ENCODE results near the gene TIMP1. TPM values are rescaled to one million over a fixed set of nuclear protein-coding genes. Genes with fewer than 3 reads are reported as not detected.

Gene TIMP1
- total and polyA plus RNA-seq, 2 of the 13 experiments (the other 11 are each of a cell fraction or from before 2014, with no cell fraction given), result 12.3 to 45.8 TPM

- H3K79me2 ChIP-seq (ENCODE audit: insufficient read depth, low read length), result no peaks in the 10 kb centered on the region
- no peaks in the 10 kb centered on the region for H3K9me3 ChIP-seq (ENCODE audit: low read length)
- ATAC-seq, result no peak
- DNase-seq (ENCODE audit: low spot score), result no peak
- in situ Hi-C loops (cut with HindIII; ENCODE audit: extremely low pct_ligation_motif_present, low pct_unique_long_range_greater_than_20kb), result no loop called here
- intact Hi-C loops (cut with micrococcal nuclease; ENCODE audit: unreplicated experiment), result no loop called here
- no peak overlapping the region for H3K27ac ChIP-seq (ENCODE audit: extremely low read length, insufficient read depth, low read length)
- H3K36me3 ChIP-seq (replicated peaks in 1 of 2; ENCODE audit: control insufficient read depth in 1 of 2, insufficient read depth in 2 of 2, low read length in 2 of 2), result no peaks in the 10 kb centered on the region
- no peak overlapping the region for H3K9ac ChIP-seq (ENCODE audit: insufficient read depth, low read depth, low read length)
- FAIRE-seq, result no peak
- TF ChIP-seq ZNF276 (CRISPR knock-in tag; IDR thresholded peaks at IDR 0.05; ENCODE audit: low read depth) (no peak), HOXA3 (CRISPR knock-in tag; IDR thresholded peaks at IDR 0.05) (no peak), UBTF (CRISPR knock-in tag; IDR thresholded peaks at IDR 0.05) (no peak), GRHL1 (CRISPR knock-in tag; conservative IDR thresholded peaks at IDR 0.05) (no peak), ZNF234 (CRISPR knock-in tag; conservative IDR thresholded peaks at IDR 0.05) (no peak), WIZ (CRISPR knock-in tag; IDR thresholded peaks at IDR 0.05) (no peak), HOMEZ (CRISPR knock-in tag; IDR thresholded peaks at IDR 0.05; ENCODE audit: low read depth) (no peak), SIX1 (CRISPR knock-in tag; IDR thresholded peaks at IDR 0.05; ENCODE audit: borderline replicate concordance) (no peak)
- ChIA-PET POLR2A (no interaction called here), CTCF (ENCODE audit: low intra/inter-chr PET ratio, low total read pairs) (no interaction called here)
- no peaks in the 10 kb centered on the region for H3K4me1 ChIP-seq (ENCODE audit: insufficient read depth, low read length)
- H2AFZ ChIP-seq (ENCODE audit: low read length), result no peak overlapping the region
- 87% methylated on average over 9 of the region's 9 CpGs for WGBS (ENCODE audit: low lambda C conversion rate)
- peaks cover 0 to 9% of the 10 kb centered on the region in 2 experiments; a peak in 1 of 5 replicates for H3K27me3 ChIP-seq (ENCODE audit: control insufficient read depth in 1 of 2, insufficient read depth in 2 of 2, low read length in 2 of 2)
- H3K4me2 ChIP-seq (ENCODE audit: low read depth, low read length), result no peak overlapping the region
- H3K4me3 ChIP-seq (replicated peaks in 1 of 3; ENCODE audit: insufficient read depth in 1 of 3, low read depth in 2 of 3, low read length in 3 of 3), result no peak overlapping the region
- BruUV-seq (replicated peaks), result no TSS peak
- H4K20me1 ChIP-seq (ENCODE audit: insufficient read depth, low read length), result no peaks in the 10 kb centered on the region
Observed at GRCh38 chrX:47620303-47620685, 38.1 kb downstream of the TIMP1 start.

Measured in HepG2 (cell line).